ENCODE measurements around the gene LHX6.
A peak's percentile ranks its signal among the peaks of the same experiment; 100 is the strongest.

The LHX6 gene

GRCh38 chr9:122228568-122229484 is at the start of gene LHX6:
Gene LHX6 (minus strand): TSS chr9:122228957. CDS start chr9:122228740, 217 bp downstream.
- no peak for DNase-seq (ENCODE audit: low read depth in 2 of 3, low spot score in 1 of 3)

- no peak for DNase-seq (ENCODE audit: low read depth in 2 of 3, low spot score in 1 of 3)
These were observed 48.6 kb upstream of the LHX6 start for GRCh38 chr9:122277285-122277897.

GRCh38 chr9:122276096-122276495 is 47.3 kb upstream of the LHX6 start:
- no peak for DNase-seq (ENCODE audit: low read depth in 2 of 3, low spot score in 1 of 3)

- no peak for DNase-seq (ENCODE audit: low read depth in 2 of 3, low spot score in 1 of 3)
These were observed 45.3 kb upstream of the LHX6 start for GRCh38 chr9:122274055-122274454.

GRCh38 chr9:122268041-122268814 is 39.5 kb upstream of the LHX6 start:
- no peak for DNase-seq (ENCODE audit: low read depth in 2 of 3, low spot score in 1 of 3)

GRCh38 chr9:122265149-122265915 is 36.6 kb upstream of the LHX6 start:
- DNase-seq (ENCODE audit: low read depth in 2 of 3, low spot score in 1 of 3), result peak; percentile 3 to 12 (median 3)

GRCh38 chr9:122264360-122265148 is 35.8 kb upstream of the LHX6 start, which contains the start of the genes MRRF and RBM18:
Gene MRRF (plus strand): TSS chr9:122264882. CDS start chr9:122270892, 6,010 bp downstream.
Gene RBM18 (minus strand): TSS chr9:122264840. CDS start chr9:122261492, 3,348 bp downstream.
- DNase-seq (ENCODE audit: low read depth in 2 of 3, low spot score in 1 of 3), result peak; percentile 85 to 86 (median 86)

GRCh38 chr9:122263699-122264349 is 35.1 kb upstream of the LHX6 start:
- no peak for DNase-seq (ENCODE audit: low read depth in 2 of 3, low spot score in 1 of 3)

- DNase-seq (ENCODE audit: low read depth in 2 of 3, low spot score in 1 of 3), result no peak
These were observed 33.3 kb upstream of the LHX6 start for GRCh38 chr9:122262073-122262472.

GRCh38 chr9:122261469-122261881 is 32.7 kb upstream of the LHX6 start:
- no peak for DNase-seq (ENCODE audit: low read depth in 2 of 3, low spot score in 1 of 3)

GRCh38 chr9:122258886-122259415 is 30.2 kb upstream of the LHX6 start:
- DNase-seq (ENCODE audit: low read depth in 2 of 3, low spot score in 1 of 3), result no peak

- no peak for DNase-seq (ENCODE audit: low read depth in 2 of 3, low spot score in 1 of 3)
These were observed 27.4 kb upstream of the LHX6 start for GRCh38 chr9:122256206-122256605.

GRCh38 chr9:122254761-122255160 is 26.0 kb upstream of the LHX6 start:
- DNase-seq (ENCODE audit: low read depth in 2 of 3, low spot score in 1 of 3), result no peak

GRCh38 chr9:122252796-122253195 is 24.0 kb upstream of the LHX6 start:
- no peak for DNase-seq (ENCODE audit: low read depth in 2 of 3, low spot score in 1 of 3)

GRCh38 chr9:122251351-122251750 is 22.6 kb upstream of the LHX6 start:
- no peak for DNase-seq (ENCODE audit: low read depth in 2 of 3, low spot score in 1 of 3)

- no peak for DNase-seq (ENCODE audit: low read depth in 2 of 3, low spot score in 1 of 3)
These were observed 19.7 kb upstream of the LHX6 start for GRCh38 chr9:122248448-122248865.

- DNase-seq (ENCODE audit: low read depth in 2 of 3, low spot score in 1 of 3), result no peak
These were observed 17.9 kb upstream of the LHX6 start for GRCh38 chr9:122246666-122247065.

- DNase-seq (ENCODE audit: low read depth in 2 of 3, low spot score in 1 of 3), result no peak
These were observed 15.6 kb upstream of the LHX6 start for GRCh38 chr9:122244349-122244748.

GRCh38 chr9:122239722-122240121 is 11.0 kb upstream of the LHX6 start:
- no peak for DNase-seq (ENCODE audit: low read depth in 2 of 3, low spot score in 1 of 3)

All from stimulated activated CD4-positive, alpha-beta T cell treated with anti-CD3 and anti-CD28 coated beads, Interleukin-12 subunit alpha, Interleukin-12 subunit beta, amount 100 ng/mL, for 48 hours (primary cell).